K562 (cell line): ENCODE measurements around the gene PIK3AP1. TPM values are rescaled to one million over a fixed set of nuclear protein-coding genes. Genes with fewer than 3 reads are reported as not detected.

Experiments
- CHD7 ChIP-seq: fragments of 200-600 bp; sonication (generic); IDR thresholded peaks from one replicate; pipeline ENCODE4 v1.6.1; 2012; ENCODE audit warnings: mild to moderate bottlenecking, low read depth, low read length, inconsistent platforms
- FOSL1 ChIP-seq: fragments of 200-800 bp; sonication (Bioruptor generic); conservative IDR thresholded peaks from 2 replicates; pipeline ENCODE4 v1.6.1; 2016; ENCODE audit warnings: missing genetic modification characterization, missing compliant biosample characterization
- KAT2B ChIP-seq: IDR thresholded peaks from one replicate; pipeline ENCODE4 v1.6.1; 2012; ENCODE audit warnings: low read depth, mild to moderate bottlenecking, control low read depth, inconsistent platforms, low read length, moderate library complexity
- POLR2A ChIP-seq: fragments of 450-650 bp; conservative IDR thresholded peaks from 2 replicates; pipeline ENCODE4 v1.6.1; 2016
- POLR2AphosphoS2 ChIP-seq: IDR thresholded peaks from 2 replicates; pipeline ENCODE4 v1.6.1; 2012; ENCODE audit warnings: low read length, improper control_type of control experiment
- PURB ChIP-seq: sonication (generic); formaldehyde crosslinking; IDR thresholded peaks from 2 replicates; pipeline ENCODE4 v1.9.0; 2021; ENCODE audit warnings: low read depth, mild to moderate bottlenecking, missing genetic modification reagents
- TAF7 ChIP-seq: fragments of 450-650 bp; IDR thresholded peaks from 2 replicates; pipeline ENCODE4 v1.6.1; 2016; ENCODE audit warnings: missing genetic modification characterization, missing compliant biosample characterization
- TAF9B ChIP-seq: fragments of 450-650 bp; IDR thresholded peaks from 2 replicates; pipeline ENCODE4 v1.6.1; 2018; ENCODE audit warnings: mild to moderate bottlenecking; ENCODE audit not compliant: partially characterized antibody
- ZNF165 ChIP-seq: fragments of 250-450 bp; sonication (Bioruptor Pico); IDR thresholded peaks from 2 replicates; pipeline ENCODE4 v1.4.0; 2020; ENCODE audit warnings: borderline replicate concordance
- polyA plus RNA-seq, 8 experiments: library from polyadenylated mRNA; depleted of rRNA in 4 of 8; stranded (reverse) in 5 of 8; unstranded in 3 of 8; fragments of >200 nt; fragmentation: Nextera tagmentation in 2 of 8; fragmentation: Illumina TruSeq in 1 of 8; extraction: Ambion mirVana in 2 of 8; extraction: Trizol in 1 of 8; gene quantifications; 2 replicates each; pipeline versions ENCODE4 v1.2.1 to v1.2.3, GENCODE V29; 2011 to 2014; ENCODE audit warnings: inconsistent platforms in 1 of 8, missing spikeins in 1 of 8
- total RNA-seq, 7 experiments: library from RNA; depleted of rRNA in 6 of 7; stranded (reverse); fragments of >200 nt in 6 of 7; fragmentation: Illumina TruSeq in 2 of 7; extraction: Trizol in 2 of 7; gene quantifications; 2 replicates each; pipeline versions ENCODE4 v1.2.1 to v1.2.3, GENCODE V29; 2011 to 2021; ENCODE audit warnings: low replicate concordance in 1 of 7

The PIK3AP1 gene
- total and polyA plus RNA-seq, 9 of the 15 experiments (the other 6 are each of a cell fraction or from before 2014, with no cell fraction given) = 0.20 to 2.4 (median 1.4) TPM

- TF ChIP-seq CHD7 (no peak), POLR2AphosphoS2 (no peak), KAT2B (no peak), TAF9B (no peak), TAF7 (tag) (no peak), ZNF165 (CRISPR knock-in tag) (no peak), POLR2A (no peak), PURB (CRISPR knock-in tag) (no peak), FOSL1 (no peak)
These were observed 82.6 kb downstream of the PIK3AP1 start (continued) for GRCh38 chr10:96637709-96638108.
